GM18507 (cell line): ENCODE results near the gene STEAP1B.
A peak's percentile ranks its signal among the peaks of the same experiment; 100 is the strongest.
"Not testable (repeated sequence)": the region's sequence is repeated elsewhere in the genome, so short reads cannot be mapped to it uniquely, and the experiment has no call there.

ENCODE experiments used
- DNase-seq: peaks from one replicate; pipeline ENCODE4 v3.0.0; 2011; ENCODE audit warnings: low read depth; ENCODE audit not compliant: insufficient read length; ENCODE audit errors: extremely low spot score
- FAIRE-seq: peaks from 2 replicates; lab custom pipeline; 2011; peaks lifted over from hg19 to GRCh38; lab: Jason Lieb, UNC

The STEAP1B gene

GRCh38 chr7:22441157-22441556 lies 58.8 kb downstream of the STEAP1B start:
- DNase-seq (no peak), FAIRE-seq (no peak)

DNA sequence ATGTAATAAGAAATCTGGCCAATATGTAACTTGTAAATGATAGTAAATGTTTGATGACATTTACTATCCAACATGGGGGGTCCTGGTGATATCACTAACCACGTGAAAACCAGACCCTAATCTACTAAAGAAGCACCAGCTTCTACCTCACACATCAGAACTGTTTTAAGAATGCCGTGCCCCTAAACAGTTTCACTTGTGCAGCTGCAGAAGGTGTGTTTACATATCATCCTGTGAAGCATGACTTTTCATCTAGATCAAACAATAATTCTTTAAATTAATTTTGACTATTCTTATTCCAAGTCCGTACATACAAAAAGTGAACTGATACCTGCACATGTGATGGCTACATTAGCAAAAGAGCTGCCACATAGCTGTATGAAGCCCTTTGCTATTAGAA lies 61.0 kb downstream of the STEAP1B start:
- DNase-seq (no peak), FAIRE-seq (peak; percentile 64)

DNA sequence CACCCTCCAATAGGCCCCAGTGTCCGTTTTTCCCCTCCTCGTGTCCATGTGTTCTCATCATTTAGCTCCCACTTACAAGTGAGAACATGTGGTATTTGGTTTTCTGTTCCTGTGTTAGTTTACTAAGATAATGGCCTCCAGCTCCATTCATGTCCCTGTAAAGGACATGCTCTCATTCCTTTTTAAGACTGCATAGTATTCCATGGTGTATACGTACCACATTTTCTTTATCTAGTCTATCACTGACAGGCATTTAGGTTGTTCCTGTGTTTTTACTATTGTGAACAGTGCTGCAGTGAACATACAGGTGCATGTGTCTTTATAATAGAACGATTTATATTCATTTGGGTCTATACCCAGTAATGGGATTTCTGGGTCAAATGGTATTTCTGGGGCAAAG lies 63.4 kb downstream of the STEAP1B start:
- FAIRE-seq, DNase-seq: not testable (repeated sequence)

GRCh38 chr7:22435720-22436119 lies 64.3 kb downstream of the STEAP1B start:
- DNase-seq (no peak), FAIRE-seq (no peak)

GRCh38 chr7:22435105-22435504 lies 64.9 kb downstream of the STEAP1B start:
- DNase-seq (no peak), FAIRE-seq (peak; percentile 85)

GRCh38 chr7:22433710-22434460 lies 66.1 kb downstream of the STEAP1B start:
- FAIRE-seq: no peak

DNA sequence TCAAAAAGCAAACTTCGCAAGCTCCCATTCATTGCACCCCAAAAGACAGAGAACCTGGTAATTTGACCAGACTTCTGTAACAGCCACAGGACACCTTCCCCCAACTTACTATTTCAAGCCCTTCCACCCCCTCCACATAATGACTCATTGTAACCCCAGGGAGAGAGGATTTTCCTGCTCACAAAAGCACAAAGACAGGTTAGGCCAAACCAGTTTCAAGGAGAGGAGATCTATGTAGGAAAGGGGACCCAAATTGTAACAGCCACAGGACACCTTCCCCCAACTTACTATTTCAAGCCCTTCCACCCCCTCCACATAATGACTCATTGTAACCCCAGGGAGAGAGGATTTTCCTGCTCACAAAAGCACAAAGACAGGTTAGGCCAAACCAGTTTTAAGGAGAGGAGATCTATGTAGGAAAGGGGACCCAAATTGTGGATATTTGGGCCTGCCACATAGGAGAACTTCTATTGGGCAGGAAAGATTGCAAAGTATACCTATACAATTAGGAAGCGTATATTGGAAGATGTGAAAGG lies 66.8 kb downstream of the STEAP1B start:
- DNase-seq, FAIRE-seq: not testable (repeated sequence)

More at GRCh38 chr7:22433710-22434460, 66.1 kb downstream of the STEAP1B start:
- no peak for DNase-seq

GRCh38 chr7:22432203-22432718 lies 67.7 kb downstream of the STEAP1B start:
- FAIRE-seq (no peak), DNase-seq (no peak)

GRCh38 chr7:22430457-22430856 lies 69.5 kb downstream of the STEAP1B start:
- FAIRE-seq (no peak), DNase-seq (no peak)

GRCh38 chr7:22429386-22429785 lies 70.6 kb downstream of the STEAP1B start:
- DNase-seq: no peak
- FAIRE-seq: no peak

DNA sequence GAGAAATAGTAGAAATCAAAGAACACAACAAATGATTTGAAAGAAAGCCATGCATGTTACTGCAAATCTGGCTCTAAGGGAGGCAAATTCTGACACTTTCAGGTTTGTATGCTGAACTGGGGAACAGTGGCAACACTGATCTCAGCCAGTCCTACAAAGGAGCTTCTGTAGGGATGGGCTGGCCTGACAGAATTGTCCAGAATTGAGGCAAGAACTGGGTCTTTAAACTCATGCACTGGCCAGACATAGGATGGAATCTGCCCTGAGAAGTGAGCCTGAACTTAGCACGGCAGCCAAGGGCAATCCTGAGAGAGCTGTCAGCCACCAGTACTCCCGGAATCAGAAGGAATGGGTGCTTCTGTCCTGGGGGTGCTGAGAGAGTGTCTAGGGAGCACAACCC lies 72.1 kb downstream of the STEAP1B start:
- DNase-seq: no peak
- no peak for FAIRE-seq

GRCh38 chr7:22427104-22427503 lies 72.9 kb downstream of the STEAP1B start:
- no peak for FAIRE-seq

GRCh38 chr7:22426463-22427094 lies 73.4 kb downstream of the STEAP1B start:
- no peak for DNase-seq
- peak; percentile 66 for FAIRE-seq

More at GRCh38 chr7:22427104-22427503, 72.9 kb downstream of the STEAP1B start:
- DNase-seq: no peak

DNA sequence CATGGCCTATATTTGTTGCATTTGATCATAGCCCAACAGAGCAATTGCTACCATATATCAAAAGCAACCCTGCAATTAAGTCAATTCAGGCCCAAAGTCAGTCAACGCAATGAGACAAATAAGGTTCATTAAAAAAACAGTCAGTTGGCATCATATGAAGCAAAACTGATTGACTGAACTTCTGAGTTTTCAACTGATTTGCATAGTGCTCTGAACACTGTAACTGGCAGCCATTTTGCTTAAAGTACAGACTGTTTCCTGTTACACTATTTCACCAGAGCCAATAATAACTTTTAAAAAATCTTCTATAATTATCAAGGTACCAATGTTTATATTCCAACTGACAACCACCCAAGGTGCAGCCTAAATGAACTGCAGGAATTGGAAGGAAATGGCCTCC lies 74.6 kb downstream of the STEAP1B start:
- FAIRE-seq (no peak), DNase-seq (no peak)

DNA sequence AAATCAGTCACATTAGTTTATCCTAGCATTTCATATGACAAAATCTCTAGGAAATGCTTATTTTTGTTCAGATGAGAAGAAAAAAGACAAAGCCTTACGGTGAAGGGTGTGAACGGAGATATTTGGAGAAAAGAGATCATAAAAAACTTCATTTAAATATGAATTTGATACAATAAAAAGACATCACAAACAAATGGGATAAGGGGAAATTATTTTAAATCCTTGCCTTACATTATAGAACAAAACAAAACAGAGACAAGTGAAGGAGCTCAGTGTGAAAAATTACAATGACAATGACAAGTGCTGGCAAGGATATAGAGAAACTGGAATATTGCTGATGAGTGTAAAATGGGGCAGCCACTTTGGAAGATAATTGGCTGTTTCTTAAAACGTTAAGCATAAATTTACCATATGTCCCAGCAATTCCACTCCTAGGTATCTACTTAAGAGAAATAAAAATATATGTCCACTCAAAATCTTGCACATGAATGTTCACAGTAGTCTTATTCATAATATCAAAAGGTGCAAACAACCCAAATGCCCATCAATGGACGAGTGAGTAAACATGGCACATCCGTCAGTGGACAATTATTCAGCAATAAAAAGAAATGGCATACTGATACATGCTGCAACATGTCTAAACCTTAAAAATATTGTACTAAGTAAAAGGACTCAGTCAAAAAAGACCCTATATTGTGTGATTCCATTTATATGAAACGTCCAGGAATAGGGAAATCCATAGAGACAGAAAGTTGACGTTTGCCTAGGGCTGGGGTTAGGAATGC lies 77.0 kb downstream of the STEAP1B start:
- no peak for DNase-seq
- FAIRE-seq: no peak

- FAIRE-seq (no peak), DNase-seq (no peak)
Observed at GRCh38 chr7:22420973-22421635, 78.9 kb downstream of the STEAP1B start.

DNA sequence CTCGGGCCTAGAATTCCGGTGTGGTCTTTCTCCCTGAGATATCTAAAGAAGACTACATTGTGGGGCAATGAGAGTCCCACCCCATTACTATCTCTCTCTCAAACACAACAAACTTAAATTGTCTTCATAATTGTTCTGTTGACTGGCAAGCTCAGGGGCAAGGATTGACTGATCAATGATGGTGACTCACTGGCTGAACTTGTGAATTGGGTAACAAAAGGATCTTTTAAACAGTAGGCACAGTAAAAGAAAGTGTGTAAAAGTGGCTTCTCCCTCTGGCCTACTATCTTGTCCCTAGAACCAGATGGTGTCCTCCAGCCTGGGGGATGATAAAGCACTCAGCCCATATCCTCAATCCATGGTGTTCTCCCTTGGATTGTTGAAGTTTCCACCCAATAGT lies 80.0 kb downstream of the STEAP1B start:
- FAIRE-seq: no peak
- no peak for DNase-seq

DNA sequence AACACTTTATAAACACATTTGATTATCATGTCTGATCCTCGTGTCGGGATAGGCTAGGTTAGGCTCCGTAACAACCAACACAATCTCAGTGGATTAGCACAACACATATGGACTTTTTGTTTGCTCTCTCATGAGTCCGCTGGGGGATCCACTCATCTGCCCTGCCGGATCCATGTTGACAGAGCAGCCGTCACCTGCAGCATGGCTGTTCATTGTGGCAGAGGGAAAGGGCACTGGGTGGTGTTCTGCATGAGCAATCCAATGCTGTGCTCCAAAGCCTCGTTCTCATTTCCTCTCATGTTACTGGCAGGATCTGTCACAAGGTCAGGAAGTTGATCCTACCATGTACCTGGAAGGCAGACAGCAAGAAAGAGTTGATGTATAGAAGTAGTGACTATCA lies 80.5 kb downstream of the STEAP1B start:
- FAIRE-seq: no peak
- DNase-seq: no peak

DNA sequence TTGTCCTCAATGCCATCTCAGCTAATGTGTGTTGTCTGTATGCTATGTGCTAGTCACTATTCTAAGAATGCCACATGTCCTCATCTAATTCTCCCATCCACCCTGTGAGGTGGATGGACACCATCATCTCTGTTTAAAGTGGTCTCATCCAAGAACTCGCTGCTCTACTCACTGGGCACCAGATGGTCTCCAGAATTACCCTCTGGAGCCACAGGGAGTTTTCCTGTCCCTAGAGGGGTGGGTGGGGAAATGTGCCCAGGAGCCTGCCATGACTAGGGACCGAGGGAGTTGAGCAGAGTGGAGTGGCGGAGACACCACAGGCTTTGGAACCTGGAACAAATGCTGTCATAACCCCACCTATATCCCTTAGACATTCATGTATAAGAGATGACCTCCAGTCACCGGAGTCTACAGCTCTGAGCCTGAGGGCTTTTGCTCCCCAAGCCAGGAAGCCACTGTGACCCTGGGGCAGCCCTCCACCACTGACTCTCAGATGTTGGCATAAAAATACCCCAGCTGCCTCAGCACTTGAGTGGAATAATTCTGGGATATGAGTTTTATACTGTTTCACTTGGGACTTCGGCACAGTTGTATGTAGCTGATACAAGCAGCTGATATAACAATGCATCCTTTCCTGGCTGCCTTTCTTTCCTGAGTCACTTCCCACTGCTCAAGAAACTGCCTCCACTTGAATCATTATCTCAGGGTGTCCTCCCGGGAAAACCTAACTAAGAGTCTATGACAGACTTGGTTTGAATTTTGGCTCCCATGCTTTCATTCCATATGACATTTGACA lies 81.5 kb downstream of the STEAP1B start:
- FAIRE-seq (no peak), DNase-seq (no peak)
